Measurements from ENCODE around the gene SLC25A1. TPM values are rescaled to one million over a fixed set of nuclear protein-coding genes. Genes with fewer than 3 reads are reported as not detected.

Gene SLC25A1
- total RNA-seq, 1 experiment from 2014 or later: 62.6 TPM

- DNase-seq (ENCODE audit: low spot score): no peak
Measured at GRCh38 chr22:19137384-19138216, 40.9 kb downstream of the SLC25A1 start.

DNA sequence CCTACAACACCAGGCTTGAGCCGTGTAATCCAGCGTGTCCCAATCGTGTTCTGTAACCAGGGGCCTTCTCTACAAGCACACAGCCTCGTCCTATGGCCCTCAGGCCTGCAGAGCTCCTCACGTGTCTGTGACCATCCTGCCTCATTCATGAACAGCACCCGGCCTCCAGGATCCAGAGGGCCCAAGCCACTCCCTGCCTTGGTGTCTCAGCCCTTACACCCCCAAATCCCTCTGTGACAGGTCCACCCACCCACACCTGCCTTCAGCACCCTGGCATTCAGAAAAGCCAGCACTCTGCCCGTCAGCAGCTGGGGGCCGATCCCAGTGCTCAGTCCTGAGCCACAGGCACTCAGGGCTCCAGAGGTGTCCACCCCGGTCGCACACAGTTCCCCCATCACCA lies 41.6 kb downstream of the SLC25A1 start:
- no peak for DNase-seq (ENCODE audit: low spot score)

GRCh38 chr22:19134874-19135273 lies 43.7 kb downstream of the SLC25A1 start:
- no peak for DNase-seq (ENCODE audit: low spot score)

DNA sequence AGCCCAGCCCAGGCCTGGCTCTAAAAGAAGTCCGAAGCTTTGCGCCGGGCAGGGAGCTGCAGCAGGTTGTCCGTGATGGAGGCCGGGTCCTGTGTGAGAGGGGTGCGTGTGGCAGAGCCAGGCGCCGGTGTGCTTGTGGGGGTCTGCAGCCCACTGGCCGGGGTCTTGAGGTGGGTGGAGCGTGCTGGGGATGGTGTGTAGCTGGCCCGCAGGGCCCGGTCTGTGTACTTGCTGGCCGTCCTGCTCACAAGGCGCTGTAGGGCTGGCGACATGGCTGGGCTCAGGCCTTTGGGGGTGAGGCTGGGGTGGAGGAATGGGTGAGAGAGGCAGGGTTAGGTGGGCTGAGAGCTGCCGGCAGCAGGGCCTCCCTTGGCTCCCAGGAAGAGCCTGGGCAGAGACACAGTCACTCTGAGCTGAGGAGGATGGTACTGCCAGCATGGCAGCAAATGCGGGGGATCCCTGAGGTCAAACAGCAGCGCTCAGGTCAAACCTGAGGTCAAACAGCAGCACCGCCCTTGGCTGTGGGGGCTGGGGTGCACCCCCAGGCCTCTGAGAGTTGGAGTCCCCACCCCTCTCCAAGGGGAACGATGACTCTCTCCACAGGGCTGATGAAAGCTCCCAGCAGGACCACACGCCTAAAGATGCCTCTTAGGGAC lies 44.2 kb downstream of the SLC25A1 start:
- no peak for DNase-seq (ENCODE audit: low spot score)

DNA sequence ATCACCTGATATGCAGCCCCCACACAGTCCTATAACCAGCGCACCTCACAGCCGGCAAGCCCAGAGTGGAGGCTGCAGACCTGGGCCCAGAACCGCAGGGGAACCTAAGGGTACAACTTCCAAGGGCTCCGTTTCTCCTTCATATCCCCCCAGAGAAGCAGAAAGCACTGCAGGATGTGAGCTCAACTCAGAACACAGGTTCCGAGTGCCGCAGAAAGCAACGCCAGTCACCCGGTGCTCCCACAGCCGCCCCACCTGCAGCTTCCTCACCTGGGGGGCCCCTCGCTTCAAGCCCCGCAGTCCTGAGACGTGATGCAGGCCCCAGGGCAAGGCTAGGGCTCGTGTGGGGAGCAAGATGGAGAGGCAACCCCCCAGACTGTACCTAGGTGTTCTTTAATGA lies 45.0 kb downstream of the SLC25A1 start:
- no peak for DNase-seq (ENCODE audit: low spot score)

DNA sequence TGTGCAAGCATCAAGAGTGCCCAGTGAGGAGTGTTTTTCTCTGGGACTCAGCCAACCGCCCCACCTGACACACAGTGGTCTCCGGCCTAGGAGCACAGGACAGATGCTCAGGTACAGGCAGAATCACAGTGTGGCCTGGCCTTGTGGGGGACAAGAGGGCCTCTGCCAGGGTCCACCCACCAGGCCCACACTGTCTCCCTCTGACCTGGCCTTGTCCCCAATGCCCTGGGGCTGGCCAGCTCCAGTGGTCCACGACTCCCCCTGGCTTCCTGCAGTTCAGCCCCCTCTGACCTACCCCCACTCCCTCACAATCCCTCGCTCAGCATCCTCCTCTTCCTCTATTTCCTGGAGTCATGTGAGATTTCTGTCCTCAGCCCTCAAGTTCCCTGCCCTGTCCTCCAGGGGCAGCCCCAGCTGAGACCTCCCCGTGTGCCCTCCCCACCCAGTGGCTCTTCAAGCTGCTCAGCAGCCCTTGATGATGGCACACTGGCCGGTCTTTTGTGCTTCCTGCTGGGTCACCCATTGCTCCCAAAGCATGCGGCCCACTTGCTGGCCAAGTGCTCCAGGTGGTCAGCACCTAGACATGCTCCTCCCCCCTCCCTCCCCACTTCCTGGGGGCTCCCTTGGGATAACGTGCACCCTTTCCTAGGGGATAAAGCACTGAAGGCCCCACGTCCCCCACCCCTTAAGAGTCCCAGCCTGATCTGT lies 45.7 kb downstream of the SLC25A1 start:
- no peak for DNase-seq (ENCODE audit: low spot score)

DNA sequence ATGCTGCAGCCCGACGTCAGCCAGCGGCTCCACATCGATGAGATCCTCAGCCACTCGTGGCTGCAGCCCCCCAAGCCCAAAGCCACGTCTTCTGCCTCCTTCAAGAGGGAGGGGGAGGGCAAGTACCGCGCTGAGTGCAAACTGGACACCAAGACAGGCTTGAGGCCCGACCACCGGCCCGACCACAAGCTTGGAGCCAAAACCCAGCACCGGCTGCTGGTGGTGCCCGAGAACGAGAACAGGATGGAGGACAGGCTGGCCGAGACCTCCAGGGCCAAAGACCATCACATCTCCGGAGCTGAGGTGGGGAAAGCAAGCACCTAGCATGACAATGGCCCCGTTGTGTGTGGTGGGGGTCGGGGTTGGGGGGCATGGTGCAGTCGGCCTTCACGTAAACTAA lies 46.4 kb downstream of the SLC25A1 start:
- DNase-seq (ENCODE audit: low spot score): no peak

DNA sequence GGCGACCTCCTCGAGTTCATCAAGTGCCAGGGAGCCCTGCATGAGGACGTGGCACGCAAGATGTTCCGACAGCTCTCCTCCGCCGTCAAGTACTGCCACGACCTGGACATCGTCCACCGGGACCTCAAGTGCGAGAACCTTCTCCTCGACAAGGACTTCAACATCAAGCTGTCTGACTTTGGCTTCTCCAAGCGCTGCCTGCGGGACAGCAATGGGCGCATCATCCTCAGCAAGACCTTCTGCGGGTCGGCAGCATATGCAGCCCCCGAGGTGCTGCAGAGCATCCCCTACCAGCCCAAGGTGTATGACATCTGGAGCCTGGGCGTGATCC lies 46.9 kb downstream of the SLC25A1 start:
- DNase-seq (ENCODE audit: low spot score): no peak

DNA sequence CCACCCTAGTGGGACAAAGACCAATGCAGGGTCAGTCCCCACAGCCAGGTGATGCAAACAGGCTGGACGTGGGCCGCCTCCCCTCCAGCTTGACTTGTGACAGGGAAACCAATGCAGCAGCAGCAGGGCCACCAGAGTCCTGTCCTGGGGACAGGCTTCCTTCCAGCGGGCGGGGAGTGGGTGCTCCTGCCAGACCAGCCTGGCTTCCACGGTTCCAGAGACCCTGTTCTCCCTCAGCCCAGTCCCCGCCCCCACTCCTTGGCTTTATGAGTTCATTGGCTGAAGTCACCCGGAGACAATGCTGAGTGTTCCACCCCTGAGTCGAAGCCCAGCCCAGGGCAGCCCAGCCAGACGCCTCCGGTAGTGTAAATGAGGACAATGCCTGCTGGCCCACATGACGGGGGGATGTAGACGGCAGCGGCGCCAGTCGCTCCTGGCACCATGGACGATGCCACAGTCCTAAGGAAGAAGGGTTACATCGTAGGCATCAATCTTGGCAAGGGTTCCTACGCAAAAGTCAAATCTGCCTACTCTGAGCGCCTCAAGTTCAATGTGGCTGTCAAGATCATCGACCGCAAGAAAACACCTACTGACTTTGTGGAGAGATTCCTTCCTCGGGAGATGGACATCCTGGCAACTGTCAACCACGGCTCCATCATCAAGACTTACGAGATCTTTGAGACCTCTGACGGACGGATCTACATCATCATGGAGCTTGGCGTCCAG lies 47.4 kb downstream of the SLC25A1 start, which contains the start of gene TSSK2:
TSS of gene TSSK2 (plus strand) at position 350 of the 726 bp plus-strand sequence. CDS start at position 442, 92 bp downstream.
- DNase-seq (ENCODE audit: low spot score): no peak

GRCh38 chr22:19129871-19130270 lies 48.7 kb downstream of the SLC25A1 start:
- no peak for DNase-seq (ENCODE audit: low spot score)

DNA sequence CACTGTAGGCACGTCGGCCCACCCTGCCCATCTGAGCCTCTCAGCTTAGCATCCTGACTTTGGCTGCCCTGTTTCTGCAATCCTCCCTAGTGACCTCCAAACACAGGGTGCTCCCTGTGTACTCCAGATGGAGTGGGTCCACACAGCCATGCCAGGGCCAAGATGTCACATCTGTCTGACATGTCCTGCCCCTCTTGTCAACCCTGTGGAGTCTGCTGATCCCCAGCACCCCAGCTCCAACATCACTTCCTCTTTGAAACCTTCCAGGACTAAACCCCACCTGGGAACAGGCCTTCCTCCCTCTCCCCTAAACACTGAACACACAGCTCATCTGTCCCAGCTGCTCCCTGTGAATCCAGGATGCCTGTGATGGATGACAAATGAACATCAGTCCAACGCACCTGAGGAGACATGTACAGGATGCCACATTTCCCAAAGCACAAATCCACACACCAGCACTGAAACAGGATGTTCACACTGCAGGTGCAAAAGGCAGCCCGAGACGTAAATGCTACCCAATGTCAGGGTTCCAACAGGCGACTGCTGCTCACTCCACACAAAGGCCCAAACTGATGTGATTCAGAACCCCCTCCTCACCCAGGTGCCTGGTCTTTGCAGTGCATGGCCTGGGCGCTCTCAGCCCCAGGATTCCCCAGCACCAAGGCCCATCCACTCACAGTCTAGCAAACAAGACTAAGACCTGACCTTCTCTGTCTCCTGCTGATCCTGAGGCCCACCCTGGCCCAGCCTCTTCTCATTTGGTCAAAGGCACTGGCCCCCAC lies 49.4 kb downstream of the SLC25A1 start:
- DNase-seq (ENCODE audit: low spot score): no peak

DNA sequence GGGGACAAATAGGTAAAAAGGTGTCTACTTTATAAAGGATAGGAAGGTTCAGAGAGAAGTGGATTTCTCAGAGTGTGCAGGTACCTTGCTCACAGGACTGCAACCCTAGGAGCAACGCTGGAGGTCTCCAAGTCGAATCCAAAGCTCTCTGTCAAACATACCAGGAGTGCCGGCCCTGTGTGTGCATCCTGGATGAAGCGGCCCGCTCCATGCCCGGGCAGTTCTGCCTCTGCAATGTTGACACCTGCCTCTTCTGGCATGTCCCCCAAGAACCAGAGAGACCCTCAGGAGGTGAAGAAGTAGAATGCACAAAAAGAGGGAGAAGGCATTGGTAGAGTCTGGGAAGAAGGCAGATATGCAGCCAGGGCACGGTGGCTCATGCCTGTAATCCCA lies 50.5 kb downstream of the SLC25A1 start:
- no peak for DNase-seq (ENCODE audit: low spot score)

GRCh38 chr22:19127329-19128008 lies 51.1 kb downstream of the SLC25A1 start:
- DNase-seq (ENCODE audit: low spot score): no peak

- DNase-seq (ENCODE audit: low spot score): no peak
Measured at GRCh38 chr22:19126309-19127273, 51.9 kb downstream of the SLC25A1 start.

Other genes with a start within 250 kb of the SLC25A1 start
- 0.72 and 6.6 TPM in 2 replicates for gene PRODH, start 242.4 kb downstream of the SLC25A1 start, total RNA-seq (2014; rRNA removed; shearing (Covaris generic))
- 15.6 and 22.8 TPM in 2 replicates for gene DGCR2, start 56.3 kb downstream of the SLC25A1 start, total RNA-seq (2014; rRNA removed; shearing (Covaris generic))
- gene TSSK2, start 47.4 kb downstream of the SLC25A1 start, total RNA-seq (2014; rRNA removed; shearing (Covaris generic)): not detected in 2 replicates
- 12.0 and 12.8 TPM in 2 replicates for gene ESS2, start 34.1 kb downstream of the SLC25A1 start, total RNA-seq (2014; rRNA removed; shearing (Covaris generic))
- gene GSC2, start 28.4 kb downstream of the SLC25A1 start, total RNA-seq (2014; rRNA removed; shearing (Covaris generic)): not detected in 2 replicates
- gene CLTCL1, start 113.0 kb upstream of the SLC25A1 start, total RNA-seq (2014; rRNA removed; shearing (Covaris generic)): 2.7 and 3.4 TPM in 2 replicates